Measurements from ENCODE around the gene ADAMTS1.
A peak's percentile ranks its signal among the peaks of the same experiment; 100 is the strongest.

DNA sequence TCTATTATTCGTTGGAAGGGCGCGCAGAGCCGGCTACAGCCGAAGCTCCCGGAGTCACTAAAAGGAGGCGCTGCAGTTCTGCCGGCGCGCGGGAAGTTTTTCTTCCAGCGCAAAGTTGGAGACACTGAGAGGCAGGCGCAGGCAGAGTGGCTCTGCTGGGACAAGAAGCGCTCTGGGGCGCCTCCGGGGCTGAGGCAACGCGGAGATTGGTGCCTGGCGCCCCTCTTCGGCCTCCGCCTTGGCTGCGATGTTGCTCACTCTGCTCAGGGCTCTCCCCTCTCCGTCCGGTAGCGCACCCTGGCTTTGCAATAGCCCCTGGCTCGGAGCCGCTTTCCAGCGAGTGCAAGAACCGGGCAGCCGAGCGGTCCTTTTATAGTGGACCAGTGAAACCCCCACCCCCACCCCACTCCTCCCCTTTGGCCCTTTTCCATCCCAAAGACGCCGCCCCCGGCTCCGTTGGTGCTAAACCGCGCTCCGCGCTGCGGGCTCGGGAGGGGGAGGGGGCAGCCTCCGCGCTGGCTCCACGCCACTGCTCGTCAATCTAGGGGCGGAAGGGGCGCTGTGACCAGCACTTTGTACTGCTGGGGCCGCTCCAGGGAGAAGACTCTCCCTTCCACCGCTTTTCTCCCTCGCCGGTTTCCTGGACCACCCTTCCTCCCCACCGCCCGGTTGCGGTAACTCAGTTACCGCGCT, at the start of gene ADAMTS1:
- TF ChIP-seq MAFK (IDR thresholded peaks at IDR 0.05; ENCODE audit: low read depth, low read length) (no peak), CEBPB (IDR thresholded peaks at IDR 0.05; ENCODE audit: low read depth, low read length) (0 out of 2 replicates have a peak, but pooled peaks have one; percentile 22), CTCF (conservative IDR thresholded peaks at IDR 0.05; ENCODE audit: low read depth, low read length) (peak; percentile 37)
- TF ChIP-seq, protein P1, sequence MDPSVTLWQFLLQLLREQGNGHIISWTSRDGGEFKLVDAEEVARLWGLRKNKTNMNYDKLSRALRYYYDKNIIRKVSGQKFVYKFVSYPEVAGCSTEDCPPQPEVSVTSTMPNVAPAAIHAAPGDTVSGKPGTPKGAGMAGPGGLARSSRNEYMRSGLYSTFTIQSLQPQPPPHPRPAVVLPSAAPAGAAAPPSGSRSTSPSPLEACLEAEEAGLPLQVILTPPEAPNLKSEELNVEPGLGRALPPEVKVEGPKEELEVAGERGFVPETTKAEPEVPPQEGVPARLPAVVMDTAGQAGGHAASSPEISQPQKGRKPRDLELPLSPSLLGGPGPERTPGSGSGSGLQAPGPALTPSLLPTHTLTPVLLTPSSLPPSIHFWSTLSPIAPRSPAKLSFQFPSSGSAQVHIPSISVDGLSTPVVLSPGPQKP (IDR thresholded peaks at IDR 0.05; ENCODE audit: borderline replicate concordance, low read depth, low read length) = no peak
